Neural progenitor cell (in vitro differentiated cells): ENCODE measurements around the gene WWOX.

ENCODE experiments used
- EZH2 ChIP-seq: fragments of 200-600 bp; sonication (generic); IDR thresholded peaks from 2 replicates; pipeline ENCODE4 v1.6.1; 2017; ENCODE audit warnings: antibody characterized with exemption, mild to moderate bottlenecking, moderate library complexity
- EZH2phosphoT487 ChIP-seq: fragments of 200-600 bp; sonication (generic); IDR thresholded peaks from 2 replicates; pipeline ENCODE4 v1.6.1; 2017; ENCODE audit warnings: antibody characterized with exemption
- TF ChIP-seq, protein P1 (sequence below): fragments of 200-600 bp; sonication (generic); IDR thresholded peaks from 2 replicates; pipeline ENCODE4 v1.5.1; 2017; ENCODE audit warnings: antibody characterized with exemption, mild to moderate bottlenecking

DNA sequence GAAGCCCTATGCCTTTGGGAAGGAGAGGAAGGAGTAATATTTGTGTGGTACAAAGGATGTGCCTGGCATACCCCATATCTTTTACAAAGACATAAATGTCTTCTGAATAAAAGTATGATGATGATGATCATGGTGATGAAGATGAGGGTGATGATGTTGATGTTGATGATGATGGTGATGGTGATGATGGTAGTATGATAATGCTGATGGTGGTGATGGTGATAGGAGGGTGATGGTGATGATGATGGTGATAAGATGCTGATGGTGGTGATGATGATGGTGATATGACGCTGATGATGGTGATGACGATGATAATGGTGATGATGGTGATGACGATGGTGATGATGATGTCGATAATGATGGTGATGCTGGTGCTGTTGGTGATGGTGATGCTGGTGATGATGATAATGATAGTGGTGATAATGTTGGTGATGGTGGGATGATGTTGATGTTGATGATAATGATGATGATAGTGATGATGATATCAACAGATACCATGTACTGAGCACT lies 684.2 kb downstream of the WWOX start:
- TF ChIP-seq EZH2, result no peak
- TF ChIP-seq, protein P1, sequence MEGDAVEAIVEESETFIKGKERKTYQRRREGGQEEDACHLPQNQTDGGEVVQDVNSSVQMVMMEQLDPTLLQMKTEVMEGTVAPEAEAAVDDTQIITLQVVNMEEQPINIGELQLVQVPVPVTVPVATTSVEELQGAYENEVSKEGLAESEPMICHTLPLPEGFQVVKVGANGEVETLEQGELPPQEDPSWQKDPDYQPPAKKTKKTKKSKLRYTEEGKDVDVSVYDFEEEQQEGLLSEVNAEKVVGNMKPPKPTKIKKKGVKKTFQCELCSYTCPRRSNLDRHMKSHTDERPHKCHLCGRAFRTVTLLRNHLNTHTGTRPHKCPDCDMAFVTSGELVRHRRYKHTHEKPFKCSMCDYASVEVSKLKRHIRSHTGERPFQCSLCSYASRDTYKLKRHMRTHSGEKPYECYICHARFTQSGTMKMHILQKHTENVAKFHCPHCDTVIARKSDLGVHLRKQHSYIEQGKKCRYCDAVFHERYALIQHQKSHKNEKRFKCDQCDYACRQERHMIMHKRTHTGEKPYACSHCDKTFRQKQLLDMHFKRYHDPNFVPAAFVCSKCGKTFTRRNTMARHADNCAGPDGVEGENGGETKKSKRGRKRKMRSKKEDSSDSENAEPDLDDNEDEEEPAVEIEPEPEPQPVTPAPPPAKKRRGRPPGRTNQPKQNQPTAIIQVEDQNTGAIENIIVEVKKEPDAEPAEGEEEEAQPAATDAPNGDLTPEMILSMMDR, result no peak
- TF ChIP-seq EZH2phosphoT487, result no peak
